ENCODE results near the gene KCNH8. TPM values are rescaled to one million over a fixed set of nuclear protein-coding genes. Genes with fewer than 3 reads are reported as not detected.

Gene KCNH8
- total RNA-seq, 1 experiment from 2014 or later, result 0.19 TPM

DNA sequence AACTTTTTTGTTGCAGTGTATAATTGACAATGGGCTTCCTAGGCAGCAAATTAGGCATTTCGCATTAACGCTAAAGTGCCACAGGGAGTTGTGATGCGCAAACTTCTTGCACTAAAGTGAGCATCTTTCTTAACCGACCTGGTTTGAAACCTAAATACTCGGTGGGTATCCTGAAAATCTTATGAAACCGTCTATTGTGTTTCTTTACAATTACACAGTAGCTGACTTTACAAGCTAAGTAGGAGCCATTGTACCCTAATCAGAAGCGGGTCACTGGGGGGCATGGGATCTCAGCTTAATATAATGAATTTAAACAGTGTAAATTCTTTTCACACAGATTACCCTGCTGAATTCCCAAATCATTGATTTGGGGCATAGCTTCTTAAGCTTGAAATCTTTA lies 328.0 kb downstream of the KCNH8 start:
- Histone ChIP-seq H3K9ac (ENCODE audit: low read length) (no peak overlapping the region), H3K9me3 (ENCODE audit: low read length) (no peaks in the 10 kb centered on the region), H4K20me1 (ENCODE audit: insufficient read depth, low read depth, low read length) (no peaks in the 10 kb centered on the region), H3K79me2 (ENCODE audit: low read length) (no peaks in the 10 kb centered on the region), H3K36me3 (ENCODE audit: insufficient read depth, low read length) (no peaks in the 10 kb centered on the region), H3K4me2 (ENCODE audit: low read depth, low read length, poor library complexity, severe bottlenecking) (no peak overlapping the region), H2AFZ (ENCODE audit: low read length) (no peak overlapping the region), H3K9me2 (replicated peaks; ENCODE audit: insufficient read depth, low read length) (no peaks in the 10 kb centered on the region), H3K4me3 (ENCODE audit: low read length) (no peak overlapping the region), H3K27me3 (ENCODE audit: low read length) (no peaks in the 10 kb centered on the region), H3K27ac (ENCODE audit: low read length) (no peak overlapping the region), H3K4me1 (ENCODE audit: low read length) (no peaks in the 10 kb centered on the region)
- DNase-seq, result no peak

DNA sequence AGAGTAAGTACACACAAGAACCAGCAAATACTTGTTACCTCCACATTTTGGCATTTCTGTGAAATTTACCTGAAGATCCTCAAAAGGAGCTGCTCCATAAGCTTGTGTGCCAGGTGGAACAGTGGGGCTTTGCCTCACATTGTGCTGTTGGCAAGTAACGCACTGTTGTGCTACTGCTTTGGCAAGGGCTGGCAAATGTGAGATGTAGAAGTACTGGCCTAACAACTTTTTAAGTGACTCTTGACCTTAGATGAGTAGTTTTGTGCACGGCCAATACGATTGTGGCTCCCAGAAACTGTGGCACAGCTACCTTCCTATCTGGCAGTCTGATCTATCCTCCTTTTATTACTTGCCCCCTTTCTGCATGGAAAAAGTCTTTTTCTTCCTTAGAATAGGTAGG lies 337.0 kb downstream of the KCNH8 start:
- Histone ChIP-seq H3K4me1 (ENCODE audit: low read length) (no peaks in the 10 kb centered on the region), H3K4me2 (ENCODE audit: low read depth, low read length, poor library complexity, severe bottlenecking) (no peak overlapping the region), H3K9me3 (ENCODE audit: low read length) (no peaks in the 10 kb centered on the region), H3K79me2 (ENCODE audit: low read length) (no peaks in the 10 kb centered on the region), H3K9ac (ENCODE audit: low read length) (no peak overlapping the region), H3K36me3 (ENCODE audit: insufficient read depth, low read length) (no peaks in the 10 kb centered on the region), H3K27me3 (ENCODE audit: low read length) (no peaks in the 10 kb centered on the region), H3K4me3 (ENCODE audit: low read length) (no peak overlapping the region), H3K9me2 (replicated peaks; ENCODE audit: insufficient read depth, low read length) (no peaks in the 10 kb centered on the region), H4K20me1 (ENCODE audit: insufficient read depth, low read depth, low read length) (no peaks in the 10 kb centered on the region), H3K27ac (ENCODE audit: low read length) (no peak overlapping the region), H2AFZ (ENCODE audit: low read length) (no peak overlapping the region)
- no peak for DNase-seq

DNA sequence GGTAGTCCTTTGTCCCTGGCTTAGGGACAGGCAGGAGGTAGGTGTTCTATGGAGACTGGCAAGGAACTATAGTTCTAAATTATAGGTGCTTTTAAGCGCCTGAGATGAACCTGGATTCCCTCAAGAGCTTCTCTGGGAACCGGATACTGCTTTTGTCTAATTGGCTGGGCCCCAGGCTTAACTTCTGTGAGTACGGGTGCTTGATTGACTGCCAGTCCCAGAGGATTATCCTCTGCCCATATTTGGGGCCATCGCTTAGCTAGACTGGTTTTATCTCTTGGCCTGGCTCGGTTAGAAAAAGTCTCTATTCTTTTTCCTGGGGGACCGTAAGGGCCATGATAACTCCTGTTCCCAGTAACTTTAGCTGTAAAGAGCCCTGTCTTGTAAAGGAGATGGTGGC lies 339.1 kb downstream of the KCNH8 start:
- no peak overlapping the region for H3K4me2 ChIP-seq (ENCODE audit: low read depth, low read length, poor library complexity, severe bottlenecking)
- H2AFZ ChIP-seq (ENCODE audit: low read length), result no peak overlapping the region
- H3K4me1 ChIP-seq (ENCODE audit: low read length), result no peaks in the 10 kb centered on the region
- no peaks in the 10 kb centered on the region for H3K27me3 ChIP-seq (ENCODE audit: low read length)
- no peaks in the 10 kb centered on the region for H3K36me3 ChIP-seq (ENCODE audit: insufficient read depth, low read length)
- H3K9me3 ChIP-seq (ENCODE audit: low read length), result no peaks in the 10 kb centered on the region
- no peaks in the 10 kb centered on the region for H3K79me2 ChIP-seq (ENCODE audit: low read length)
- no peaks in the 10 kb centered on the region for H3K9me2 ChIP-seq (replicated peaks; ENCODE audit: insufficient read depth, low read length)
- no peak overlapping the region for H3K4me3 ChIP-seq (ENCODE audit: low read length)
- DNase-seq, result no peak
- no peaks in the 10 kb centered on the region for H4K20me1 ChIP-seq (ENCODE audit: insufficient read depth, low read depth, low read length)
- no peak overlapping the region for H3K27ac ChIP-seq (ENCODE audit: low read length)
- H3K9ac ChIP-seq (ENCODE audit: low read length), result no peak overlapping the region

DNA sequence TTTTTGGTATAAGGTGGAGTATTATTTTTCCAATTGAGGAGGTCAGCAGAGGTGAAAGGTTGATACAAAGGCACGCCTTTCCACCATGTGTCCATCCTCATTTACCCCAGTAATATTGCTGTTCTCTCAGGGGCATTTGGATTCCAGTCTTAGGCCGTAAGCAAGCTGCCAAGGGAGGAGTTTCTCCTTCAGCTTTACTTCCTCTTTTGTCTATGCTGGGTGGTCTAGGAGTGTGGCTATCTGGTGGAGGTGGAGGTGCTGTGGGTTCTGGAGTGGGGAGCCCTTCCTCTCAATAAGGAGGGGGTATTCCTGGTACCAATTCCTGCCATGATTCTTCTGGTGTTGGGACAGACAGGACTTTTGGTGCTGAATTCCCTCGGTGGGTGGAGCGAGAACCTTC lies 340.6 kb downstream of the KCNH8 start:
- no peaks in the 10 kb centered on the region for H3K27me3 ChIP-seq (ENCODE audit: low read length)
- H3K4me1 ChIP-seq (ENCODE audit: low read length), result no peaks in the 10 kb centered on the region
- no peak overlapping the region for H3K4me3 ChIP-seq (ENCODE audit: low read length)
- no peak overlapping the region for H3K27ac ChIP-seq (ENCODE audit: low read length)
- H3K9ac ChIP-seq (ENCODE audit: low read length), result no peak overlapping the region
- peaks cover 2% of the 10 kb centered on the region; the same call in 1 of the 2 replicates for H3K9me3 ChIP-seq (ENCODE audit: low read length)
- H2AFZ ChIP-seq (ENCODE audit: low read length), result no peak overlapping the region
- H3K36me3 ChIP-seq (ENCODE audit: insufficient read depth, low read length), result no peaks in the 10 kb centered on the region
- H3K4me2 ChIP-seq (ENCODE audit: low read depth, low read length, poor library complexity, severe bottlenecking), result no peak overlapping the region
- no peaks in the 10 kb centered on the region for H4K20me1 ChIP-seq (ENCODE audit: insufficient read depth, low read depth, low read length)
- DNase-seq, result no peak
- no peaks in the 10 kb centered on the region for H3K9me2 ChIP-seq (replicated peaks; ENCODE audit: insufficient read depth, low read length)
- H3K79me2 ChIP-seq (ENCODE audit: low read length), result no peaks in the 10 kb centered on the region

GRCh38 chr3:19489936-19490335 lies 341.6 kb downstream of the KCNH8 start:
- H4K20me1 ChIP-seq (ENCODE audit: insufficient read depth, low read depth, low read length), result no peaks in the 10 kb centered on the region
- H3K4me1 ChIP-seq (ENCODE audit: low read length), result no peaks in the 10 kb centered on the region
- H3K27ac ChIP-seq (ENCODE audit: low read length), result no peak overlapping the region
- no peaks in the 10 kb centered on the region for H3K79me2 ChIP-seq (ENCODE audit: low read length)
- no peak for DNase-seq
- H2AFZ ChIP-seq (ENCODE audit: low read length), result no peak overlapping the region
- no peak overlapping the region for H3K4me2 ChIP-seq (ENCODE audit: low read depth, low read length, poor library complexity, severe bottlenecking)
- H3K9ac ChIP-seq (ENCODE audit: low read length), result no peak overlapping the region
- peaks cover 4% of the 10 kb centered on the region; the same call in 1 of the 2 replicates for H3K9me3 ChIP-seq (ENCODE audit: low read length)
- H3K27me3 ChIP-seq (ENCODE audit: low read length), result no peaks in the 10 kb centered on the region
- no peaks in the 10 kb centered on the region for H3K9me2 ChIP-seq (replicated peaks; ENCODE audit: insufficient read depth, low read length)
- no peaks in the 10 kb centered on the region for H3K36me3 ChIP-seq (ENCODE audit: insufficient read depth, low read length)
- H3K4me3 ChIP-seq (ENCODE audit: low read length), result no peak overlapping the region

DNA sequence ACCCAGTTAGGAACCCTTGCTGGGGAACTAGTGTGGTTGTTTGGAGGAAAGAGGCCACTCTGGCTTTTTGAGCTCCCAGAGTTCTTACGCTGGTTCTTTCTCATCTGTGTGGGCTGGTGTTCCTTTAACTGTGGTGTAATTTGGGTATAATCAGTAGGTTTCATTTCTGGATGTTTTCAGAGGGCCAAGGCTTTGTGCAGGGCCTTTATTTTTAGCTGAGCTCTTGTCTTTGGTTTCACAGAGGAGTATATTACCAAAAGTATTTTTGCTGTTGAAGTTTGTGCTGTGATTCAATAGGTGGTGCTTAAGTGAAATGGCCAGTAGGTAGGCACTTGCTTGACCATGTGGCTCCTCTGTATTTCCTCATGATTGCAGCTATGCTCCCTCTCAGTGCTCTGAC lies 357.9 kb downstream of the KCNH8 start:
- H3K36me3 ChIP-seq (ENCODE audit: insufficient read depth, low read length), result no peaks in the 10 kb centered on the region
- no peaks in the 10 kb centered on the region for H3K79me2 ChIP-seq (ENCODE audit: low read length)
- H2AFZ ChIP-seq (ENCODE audit: low read length), result no peak overlapping the region
- no peak for DNase-seq
- H3K9me3 ChIP-seq (ENCODE audit: low read length), result no peaks in the 10 kb centered on the region
- H3K4me2 ChIP-seq (ENCODE audit: low read depth, low read length, poor library complexity, severe bottlenecking), result no peak overlapping the region
- H3K4me3 ChIP-seq (ENCODE audit: low read length), result no peak overlapping the region
- H3K4me1 ChIP-seq (ENCODE audit: low read length), result no peaks in the 10 kb centered on the region
- H3K27me3 ChIP-seq (ENCODE audit: low read length), result no peaks in the 10 kb centered on the region
- H4K20me1 ChIP-seq (ENCODE audit: insufficient read depth, low read depth, low read length), result no peaks in the 10 kb centered on the region
- no peaks in the 10 kb centered on the region for H3K9me2 ChIP-seq (replicated peaks; ENCODE audit: insufficient read depth, low read length)
- H3K27ac ChIP-seq (ENCODE audit: low read length), result no peak overlapping the region
- H3K9ac ChIP-seq (ENCODE audit: low read length), result no peak overlapping the region

GRCh38 chr3:19522305-19522704 lies 374.0 kb downstream of the KCNH8 start:
- Histone ChIP-seq H3K79me2 (ENCODE audit: low read length) (no peaks in the 10 kb centered on the region), H3K4me3 (ENCODE audit: low read length) (no peak overlapping the region), H3K9me2 (replicated peaks; ENCODE audit: insufficient read depth, low read length) (no peaks in the 10 kb centered on the region), H3K9me3 (ENCODE audit: low read length) (no peaks in the 10 kb centered on the region), H3K27me3 (ENCODE audit: low read length) (no peaks in the 10 kb centered on the region), H3K27ac (ENCODE audit: low read length) (no peak overlapping the region), H3K9ac (ENCODE audit: low read length) (no peak overlapping the region), H3K4me2 (ENCODE audit: low read depth, low read length, poor library complexity, severe bottlenecking) (no peak overlapping the region), H3K4me1 (ENCODE audit: low read length) (no peaks in the 10 kb centered on the region), H2AFZ (ENCODE audit: low read length) (no peak overlapping the region), H3K36me3 (ENCODE audit: insufficient read depth, low read length) (no peaks in the 10 kb centered on the region), H4K20me1 (ENCODE audit: insufficient read depth, low read depth, low read length) (no peaks in the 10 kb centered on the region)
- DNase-seq, result no peak

DNA sequence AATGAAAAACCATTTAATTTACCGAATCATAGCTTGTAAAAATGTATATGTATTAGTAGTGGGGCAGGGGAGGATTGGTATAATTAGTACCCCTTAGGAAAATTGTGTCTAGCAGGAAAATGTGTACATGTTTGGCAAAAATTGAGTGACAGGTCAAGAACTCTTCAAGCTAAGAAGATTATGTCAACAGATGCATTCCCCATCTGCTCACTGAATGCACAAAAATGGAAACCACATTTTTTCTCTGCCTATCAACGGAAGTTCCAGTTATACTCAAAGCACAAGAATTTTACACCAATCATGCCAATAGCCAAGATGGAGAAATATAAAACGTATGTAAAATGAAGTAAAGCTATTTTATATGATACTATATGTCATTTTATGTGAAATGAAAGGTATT lies 377.8 kb downstream of the KCNH8 start:
- Histone ChIP-seq H3K4me1 (ENCODE audit: low read length) (no peaks in the 10 kb centered on the region), H3K9ac (ENCODE audit: low read length) (no peak overlapping the region), H2AFZ (ENCODE audit: low read length) (no peak overlapping the region), H4K20me1 (ENCODE audit: insufficient read depth, low read depth, low read length) (no peaks in the 10 kb centered on the region), H3K36me3 (ENCODE audit: insufficient read depth, low read length) (no peaks in the 10 kb centered on the region), H3K27me3 (ENCODE audit: low read length) (no peaks in the 10 kb centered on the region), H3K9me2 (replicated peaks; ENCODE audit: insufficient read depth, low read length) (no peaks in the 10 kb centered on the region), H3K9me3 (ENCODE audit: low read length) (no peaks in the 10 kb centered on the region), H3K27ac (ENCODE audit: low read length) (no peak overlapping the region), H3K79me2 (ENCODE audit: low read length) (no peaks in the 10 kb centered on the region), H3K4me3 (ENCODE audit: low read length) (no peak overlapping the region), H3K4me2 (ENCODE audit: low read depth, low read length, poor library complexity, severe bottlenecking) (no peak overlapping the region)
- DNase-seq, result no peak

DNA sequence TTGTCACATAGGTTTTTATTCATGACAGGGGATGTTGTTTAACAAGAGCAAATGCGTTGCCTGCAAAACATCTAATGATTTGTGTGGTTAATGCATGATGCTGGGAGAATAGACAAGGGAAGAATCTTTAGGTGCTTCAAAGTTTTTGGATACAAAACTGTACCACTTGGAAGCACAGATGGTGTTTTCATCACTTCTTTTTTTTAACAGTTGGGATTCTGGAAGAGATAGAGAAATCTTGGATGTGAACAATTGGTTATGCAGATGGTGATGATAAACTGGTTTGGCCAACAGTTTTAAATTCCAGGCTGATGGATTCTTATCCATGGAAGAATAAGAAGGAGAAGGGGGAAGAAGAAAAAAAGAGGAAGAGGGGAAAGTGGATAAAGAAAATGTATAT lies 379.4 kb downstream of the KCNH8 start:
- no peaks in the 10 kb centered on the region for H4K20me1 ChIP-seq (ENCODE audit: insufficient read depth, low read depth, low read length)
- H3K79me2 ChIP-seq (ENCODE audit: low read length), result no peaks in the 10 kb centered on the region
- no peak overlapping the region for H3K27ac ChIP-seq (ENCODE audit: low read length)
- H3K4me1 ChIP-seq (ENCODE audit: low read length), result no peaks in the 10 kb centered on the region
- no peak for DNase-seq
- no peaks in the 10 kb centered on the region for H3K36me3 ChIP-seq (ENCODE audit: insufficient read depth, low read length)
- no peak overlapping the region for H3K4me2 ChIP-seq (ENCODE audit: low read depth, low read length, poor library complexity, severe bottlenecking)
- H2AFZ ChIP-seq (ENCODE audit: low read length), result no peak overlapping the region
- no peak overlapping the region for H3K9ac ChIP-seq (ENCODE audit: low read length)
- no peaks in the 10 kb centered on the region for H3K9me3 ChIP-seq (ENCODE audit: low read length)
- H3K27me3 ChIP-seq (ENCODE audit: low read length), result no peaks in the 10 kb centered on the region
- no peaks in the 10 kb centered on the region for H3K9me2 ChIP-seq (replicated peaks; ENCODE audit: insufficient read depth, low read length)
- H3K4me3 ChIP-seq (ENCODE audit: low read length), result no peak overlapping the region
